T-cell (primary cell): ENCODE results near the gene GCNT2. TPM values are rescaled to one million over a fixed set of nuclear protein-coding genes. Genes with fewer than 3 reads are reported as not detected.

Experiments used
- ATAC-seq, 4 experiments: fragments of 200-7000 bp in 3 of 4; fragments of 150-1000 bp in 1 of 4; cut with Tn5 transposase; replicated peaks in 1 of 4; 1 replicate in 3 of 4; 2 replicates in 1 of 4; pipeline ENCODE4 v1.10.0; 2021; ENCODE audit warnings: moderate library complexity in 3 of 4, mild to moderate bottlenecking in 2 of 4, moderate number of reproducible peaks in 1 of 4
- CTCF ChIA-PET, 2 donors: fragments of 300-600 bp; sonication (Branson Sonifier 250); formaldehyde crosslinking; loops; one replicate each; lab custom pipeline; 2022; ENCODE audit warnings: antibody characterized with exemption in 2 of 2; lab: Charles Lee
- POLR2A ChIA-PET, 2 donors: fragments of 300-600 bp; sonication (Branson Sonifier 250); formaldehyde crosslinking; loops; one replicate each; lab custom pipeline; 2022; ENCODE audit warnings: antibody characterized with exemption in 2 of 2; lab: Charles Lee
- DNase-seq, 35 experiments: peaks; one replicate each; pipeline versions ENCODE4 v3.0.0 to v3.0.0-alpha.2; 2013 to 2023
- H3K27ac ChIP-seq: one replicate; pipeline ENCODE4 v1.5.1; 2013; ENCODE audit warnings: low read length
- H3K27me3 ChIP-seq, 2 experiments: replicated peaks in 1 of 2; 1 replicate in 1 of 2; 2 replicates in 1 of 2; pipeline versions ENCODE4 v1.6.1 to v1.7.0; 2013; ENCODE audit warnings: low read length in 1 of 2, mixed read lengths in 1 of 2; ENCODE audit not compliant: control insufficient read depth in 2 of 2, insufficient read depth in 2 of 2; ENCODE audit errors: extremely low read depth in 1 of 2
- H3K36me3 ChIP-seq, 2 donors: 1 replicate in 1 of 2; 2 replicates in 1 of 2; pipeline versions ENCODE4 v1.6.1 to v1.7.0; 2013; ENCODE audit warnings: low read length in 1 of 2; ENCODE audit not compliant: control insufficient read depth in 2 of 2, insufficient read depth in 1 of 2; ENCODE audit errors: extremely low read depth in 1 of 2
- H3K4me1 ChIP-seq, 2 experiments: 1 replicate in 1 of 2; 2 replicates in 1 of 2; pipeline versions ENCODE4 v1.6.1 to v1.7.0; 2013; ENCODE audit warnings: low read length in 2 of 2, mixed read lengths in 1 of 2; ENCODE audit not compliant: insufficient read depth in 2 of 2, control insufficient read depth in 1 of 2; ENCODE audit errors: extremely low read depth in 1 of 2
- H3K4me3 ChIP-seq, 2 donors: 1 replicate in 1 of 2; 2 replicates in 1 of 2; pipeline versions ENCODE4 v1.5.1 to v1.7.0; 2013; ENCODE audit warnings: mild to moderate bottlenecking in 2 of 2, low read length in 1 of 2, moderate library complexity in 1 of 2; ENCODE audit not compliant: control insufficient read depth in 1 of 2; ENCODE audit errors: extremely low read depth in 1 of 2
- H3K9me3 ChIP-seq: 2 replicates; pipeline ENCODE4 v1.7.0; 2013
- H3K27ac Mint-ChIP-seq, 2 donors: one replicate each; pipeline ENCODE4 v1.8.0; 2020 to 2021; ENCODE audit warnings: mild to moderate bottlenecking in 2 of 2, mixed read lengths in 2 of 2
- H3K27me3 Mint-ChIP-seq, 2 donors: one replicate each; pipeline ENCODE4 v1.8.0; 2021 to 2022; ENCODE audit warnings: mixed read lengths in 2 of 2
- H3K36me3 Mint-ChIP-seq: one replicate; pipeline ENCODE4 v1.8.0; 2021; ENCODE audit warnings: mixed read lengths
- H3K4me1 Mint-ChIP-seq, 3 donors: one replicate each; pipeline ENCODE4 v1.8.0; 2020 to 2022; ENCODE audit warnings: mixed read lengths in 3 of 3, mild to moderate bottlenecking in 1 of 3
- H3K4me3 Mint-ChIP-seq, 3 donors: one replicate each; pipeline ENCODE4 v1.8.0; 2020 to 2022; ENCODE audit warnings: mild to moderate bottlenecking in 3 of 3, mixed read lengths in 3 of 3, moderate library complexity in 3 of 3
- H3K9me3 Mint-ChIP-seq, 3 donors: one replicate each; pipeline ENCODE4 v1.8.0; 2020 to 2022; ENCODE audit warnings: mixed read lengths in 3 of 3
- WGBS: methylation state at CpG from one replicate; pipeline ENCODE4 v1.1.5; 2013; ENCODE audit warnings: missing lambda C conversion rate; ENCODE audit not compliant: insufficient coverage; 5-methylcytosine and 5-hydroxymethylcytosine counted together
- total RNA-seq, 35 experiments: library from RNA in 6 of 35; stranded (reverse) in 6 of 35; fragments of 120-200 nt in 1 of 35; gene quantifications; one replicate each; pipeline versions ENCODE4 v1.2.1 to v1.2.4 and lab custom pipeline; 2013 to 2026

GCNT2 gene
- total RNA-seq, 5 donors from 2014 or later (not counting 1 experiment from before 2014, with no cell fraction given): 2.2 to 6.8 (median 2.9) TPM

- no CpG with 5 or more reads among the region's 1 CpG for WGBS
- H3K9me3 Mint-ChIP-seq: no peaks in the 10 kb centered on the region
- H3K27ac Mint-ChIP-seq: no peak overlapping the region
- Histone ChIP-seq H3K27me3 (no peaks in the 10 kb centered on the region), H3K27ac (no peak overlapping the region), H3K36me3 (no peaks in the 10 kb centered on the region), H3K9me3 (no peaks in the 10 kb centered on the region), H3K4me1 (no peaks in the 10 kb centered on the region), H3K4me3 (no peak overlapping the region)
- POLR2A ChIA-PET: no interaction called here
- no peaks in the 10 kb centered on the region for H3K4me1 Mint-ChIP-seq
- no peaks in the 10 kb centered on the region for H3K27me3 Mint-ChIP-seq
- CTCF ChIA-PET: no interaction called here
- DNase-seq: peak in 1 of 35 experiments; percentile 4
- no peaks in the 10 kb centered on the region for H3K36me3 Mint-ChIP-seq
- H3K4me3 Mint-ChIP-seq: no peak overlapping the region
- peak in 1 of 4 experiments; percentile 32 for ATAC-seq
These were observed 112.1 kb downstream of the GCNT2 start for GRCh38 chr6:10633216-10633615.

- DNase-seq (no peak), ATAC-seq (no peak)
- Histone ChIP-seq H3K9me3 (no peaks in the 10 kb centered on the region), H3K36me3 (no peaks in the 10 kb centered on the region), H3K4me3 (no peak overlapping the region), H3K27ac (no peak overlapping the region), H3K27me3 (peaks cover 0 to 10% of the 10 kb centered on the region in 2 experiments), H3K4me1 (peaks cover 0 to 3% of the 10 kb centered on the region in 2 experiments)
- 92% methylated on average over 5 of the region's 8 CpGs for WGBS
- H3K4me3 Mint-ChIP-seq: no peak overlapping the region
- H3K27me3 Mint-ChIP-seq: peaks cover 9 to 24% of the 10 kb centered on the region in 2 donors
- H3K4me1 Mint-ChIP-seq: peaks cover 5 to 14% (median 7%) of the 10 kb centered on the region in 3 donors
- no peaks in the 10 kb centered on the region for H3K9me3 Mint-ChIP-seq
- no peak overlapping the region for H3K27ac Mint-ChIP-seq
- ChIA-PET POLR2A (no interaction called here), CTCF (no interaction called here)
- no peaks in the 10 kb centered on the region for H3K36me3 Mint-ChIP-seq
These were observed 119.3 kb downstream of the GCNT2 start for GRCh38 chr6:10640412-10640811.

GRCh38 chr6:10641528-10641927, 120.4 kb downstream of the GCNT2 start:
- Mint-ChIP-seq H3K27ac (no peak overlapping the region), H3K4me3 (no peak overlapping the region), H3K9me3 (no peaks in the 10 kb centered on the region), H3K4me1 (peaks cover 5 to 14% (median 7%) of the 10 kb centered on the region in 3 donors), H3K27me3 (peaks cover 9 to 24% of the 10 kb centered on the region in 2 donors), H3K36me3 (no peaks in the 10 kb centered on the region)
- no peak for DNase-seq
- Histone ChIP-seq H3K4me1 (peaks cover 0 to 3% of the 10 kb centered on the region in 2 experiments), H3K36me3 (no peaks in the 10 kb centered on the region), H3K4me3 (no peak overlapping the region), H3K27ac (no peak overlapping the region), H3K9me3 (no peaks in the 10 kb centered on the region), H3K27me3 (peaks cover 0 to 10% of the 10 kb centered on the region in 2 experiments)
- WGBS: 92% methylated on average over 1 of the region's 3 CpGs
- CTCF ChIA-PET: no interaction called here
- ATAC-seq: no peak
- POLR2A ChIA-PET: no interaction called here

DNA sequence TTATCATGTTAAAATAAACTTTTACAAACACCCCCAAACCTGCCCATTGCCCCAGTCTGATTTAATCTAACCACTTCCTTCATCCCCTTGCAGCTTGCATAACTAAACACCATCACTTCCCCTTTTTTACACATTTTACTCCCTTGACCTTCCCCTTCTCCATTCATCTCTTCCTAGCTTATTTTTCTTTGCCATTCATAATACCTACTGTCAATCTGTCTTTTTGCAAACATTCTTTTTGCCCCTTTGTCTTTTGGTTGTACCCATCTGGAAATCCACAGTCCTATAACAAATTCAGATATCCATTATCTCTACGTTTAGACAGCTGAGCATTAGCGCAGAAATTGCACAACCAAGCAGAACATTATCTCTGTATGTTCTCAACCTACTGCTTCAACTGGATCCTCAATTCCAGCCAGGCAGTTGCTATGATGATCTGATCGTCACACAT, 122.1 kb downstream of the GCNT2 start:
- Histone ChIP-seq H3K36me3 (no peaks in the 10 kb centered on the region), H3K4me1 (peaks cover 0 to 3% of the 10 kb centered on the region in 2 experiments), H3K9me3 (no peaks in the 10 kb centered on the region), H3K27ac (no peak overlapping the region), H3K27me3 (peaks cover 0 to 12% of the 10 kb centered on the region in 2 experiments), H3K4me3 (no peak overlapping the region)
- Mint-ChIP-seq H3K27ac (no peak overlapping the region), H3K9me3 (no peaks in the 10 kb centered on the region), H3K36me3 (no peaks in the 10 kb centered on the region), H3K27me3 (peaks cover 9 to 30% of the 10 kb centered on the region in 2 donors), H3K4me1 (peaks cover 5 to 14% (median 7%) of the 10 kb centered on the region in 3 donors), H3K4me3 (no peak overlapping the region)
- ChIA-PET CTCF (no interaction called here), POLR2A (no interaction called here)
- DNase-seq (no peak), ATAC-seq (no peak)
- WGBS: 52% methylated on average over 2 of the region's 3 CpGs

GRCh38 chr6:10644225-10644624, 123.1 kb downstream of the GCNT2 start:
- Mint-ChIP-seq H3K4me1 (peaks cover 5 to 14% (median 7%) of the 10 kb centered on the region in 3 donors), H3K27ac (no peak overlapping the region), H3K36me3 (no peaks in the 10 kb centered on the region), H3K4me3 (no peak overlapping the region), H3K27me3 (peaks cover 9 to 30% of the 10 kb centered on the region in 2 donors), H3K9me3 (no peaks in the 10 kb centered on the region)
- Histone ChIP-seq H3K36me3 (no peaks in the 10 kb centered on the region), H3K4me3 (no peak overlapping the region), H3K27ac (no peak overlapping the region), H3K27me3 (peaks cover 0 to 12% of the 10 kb centered on the region in 2 experiments), H3K4me1 (peaks cover 0 to 3% of the 10 kb centered on the region in 2 experiments), H3K9me3 (no peaks in the 10 kb centered on the region)
- ATAC-seq (no peak), DNase-seq (no peak)
- 100% methylated on average over 1 of the region's 1 CpG for WGBS
- POLR2A ChIA-PET: no interaction called here
- CTCF ChIA-PET: no interaction called here

- H3K27me3 Mint-ChIP-seq: peaks cover 28 to 38% of the 10 kb centered on the region in 2 donors
- Histone ChIP-seq H3K36me3 (no peaks in the 10 kb centered on the region), H3K4me3 (no peak overlapping the region), H3K27ac (no peak overlapping the region), H3K9me3 (no peaks in the 10 kb centered on the region), H3K4me1 (peaks cover 4 to 7% of the 10 kb centered on the region in 2 experiments), H3K27me3 (peaks cover 0 to 18% of the 10 kb centered on the region in 2 experiments)
- peak in 6 of 35 experiments; percentile 4 to 50 (median 22) for DNase-seq
- H3K4me3 Mint-ChIP-seq: peak overlapping the region in 1 of 3 donors; percentile 23
- ChIA-PET CTCF (no interaction called here), POLR2A (no interaction called here)
- no peaks in the 10 kb centered on the region for H3K36me3 Mint-ChIP-seq
- H3K27ac Mint-ChIP-seq: no peak overlapping the region
- peak in 1 of 4 experiments; percentile 83 for ATAC-seq
- no peaks in the 10 kb centered on the region for H3K9me3 Mint-ChIP-seq
- peaks cover 11 to 15% (median 15%) of the 10 kb centered on the region in 3 donors for H3K4me1 Mint-ChIP-seq
- 0% methylated on average over 5 of the region's 12 CpGs for WGBS
These were observed 134.4 kb downstream of the GCNT2 start for GRCh38 chr6:10655508-10656055.
